BE2C (cell line): Measurements from ENCODE around the gene WDR35.

Source experiments
- DNase-seq: peaks from one replicate; pipeline ENCODE4 v3.0.0-alpha.2; 2020
- H3K27me3 ChIP-seq: fragments of 250-450 bp; sonication (Bioruptor Pico); 2 replicates; pipeline ENCODE4 v1.5.1; 2020; ENCODE audit warnings: mild to moderate bottlenecking
- H3K36me3 ChIP-seq: fragments of 250-450 bp; sonication (Bioruptor Pico); 2 replicates; pipeline ENCODE4 v1.5.1; 2020; ENCODE audit warnings: mild to moderate bottlenecking
- H3K4me1 ChIP-seq: fragments of 250-450 bp; sonication (Bioruptor Pico); 2 replicates; pipeline ENCODE4 v1.5.1; 2020
- H3K4me3 ChIP-seq: 2 replicates; pipeline ENCODE4 v1.5.1; 2011; ENCODE audit warnings: low read depth, low read length
- H3K9me3 ChIP-seq: fragments of 250-450 bp; sonication (Bioruptor Pico); 2 replicates; pipeline ENCODE4 v1.5.1; 2020
- TF ChIP-seq, protein P1 (sequence below): IDR thresholded peaks from 2 replicates; pipeline ENCODE4 v1.5.1; 2012; ENCODE audit warnings: mild to moderate bottlenecking, low read depth, low read length

WDR35 gene

DNA sequence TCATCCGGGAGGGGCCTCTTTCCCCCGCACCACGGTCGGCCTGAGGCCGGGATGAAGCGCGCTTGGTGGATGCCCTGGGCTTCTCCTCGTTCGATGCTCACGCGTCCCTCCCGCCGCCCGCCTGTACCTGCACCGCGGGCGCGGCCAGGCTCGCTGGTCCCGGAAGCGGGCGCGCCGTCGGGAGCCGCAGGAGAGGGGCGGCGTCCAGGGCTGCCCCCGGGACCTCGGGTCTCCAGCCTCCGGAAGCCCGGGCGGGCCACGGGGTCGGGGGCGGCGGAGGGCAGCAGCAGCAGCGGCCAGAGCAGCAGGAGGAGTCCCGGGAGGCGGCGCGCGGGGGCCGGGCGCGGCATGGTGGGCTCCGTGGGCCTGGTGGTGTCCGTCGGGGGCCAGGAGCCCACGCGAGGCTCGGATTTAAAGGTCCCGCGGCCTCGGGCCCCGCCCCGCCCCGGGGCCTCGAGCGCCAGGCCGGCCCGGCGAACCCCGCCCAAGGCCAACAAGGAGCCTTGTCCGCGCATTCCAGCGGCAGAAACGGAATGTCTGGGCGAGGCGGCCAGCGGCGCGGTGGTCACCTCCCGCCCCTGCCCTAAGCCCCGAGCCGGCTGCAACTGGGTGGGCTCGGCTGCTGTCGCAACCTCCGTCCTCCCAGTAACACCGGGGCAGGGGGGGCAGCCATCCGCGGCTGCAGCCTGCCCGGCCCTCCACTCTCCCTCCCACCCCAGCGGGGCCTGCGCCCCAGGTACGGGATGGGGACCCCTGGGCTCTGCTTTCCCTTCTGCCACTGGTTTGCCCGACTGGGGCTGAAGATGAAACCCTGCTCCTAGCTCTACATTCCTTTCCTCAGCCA, 22.6 kb upstream of the WDR35 start, which contains the start of gene MATN3:
MATN3 (minus strand) TSS at position 387 of the 844 bp plus-strand sequence; CDS start at position 350, 37 bp downstream.
- Histone ChIP-seq H3K9me3 (no peaks in the 10 kb centered on the region), H3K4me1 (no peaks in the 10 kb centered on the region), H3K36me3 (no peaks in the 10 kb centered on the region), H3K4me3 (peak within 1 kb of the TSS; percentile 46), H3K27me3 (peaks cover 16% of the 10 kb centered on the region)
- no peak for DNase-seq
- TF ChIP-seq, protein P1, sequence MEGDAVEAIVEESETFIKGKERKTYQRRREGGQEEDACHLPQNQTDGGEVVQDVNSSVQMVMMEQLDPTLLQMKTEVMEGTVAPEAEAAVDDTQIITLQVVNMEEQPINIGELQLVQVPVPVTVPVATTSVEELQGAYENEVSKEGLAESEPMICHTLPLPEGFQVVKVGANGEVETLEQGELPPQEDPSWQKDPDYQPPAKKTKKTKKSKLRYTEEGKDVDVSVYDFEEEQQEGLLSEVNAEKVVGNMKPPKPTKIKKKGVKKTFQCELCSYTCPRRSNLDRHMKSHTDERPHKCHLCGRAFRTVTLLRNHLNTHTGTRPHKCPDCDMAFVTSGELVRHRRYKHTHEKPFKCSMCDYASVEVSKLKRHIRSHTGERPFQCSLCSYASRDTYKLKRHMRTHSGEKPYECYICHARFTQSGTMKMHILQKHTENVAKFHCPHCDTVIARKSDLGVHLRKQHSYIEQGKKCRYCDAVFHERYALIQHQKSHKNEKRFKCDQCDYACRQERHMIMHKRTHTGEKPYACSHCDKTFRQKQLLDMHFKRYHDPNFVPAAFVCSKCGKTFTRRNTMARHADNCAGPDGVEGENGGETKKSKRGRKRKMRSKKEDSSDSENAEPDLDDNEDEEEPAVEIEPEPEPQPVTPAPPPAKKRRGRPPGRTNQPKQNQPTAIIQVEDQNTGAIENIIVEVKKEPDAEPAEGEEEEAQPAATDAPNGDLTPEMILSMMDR, result no peak

DNA sequence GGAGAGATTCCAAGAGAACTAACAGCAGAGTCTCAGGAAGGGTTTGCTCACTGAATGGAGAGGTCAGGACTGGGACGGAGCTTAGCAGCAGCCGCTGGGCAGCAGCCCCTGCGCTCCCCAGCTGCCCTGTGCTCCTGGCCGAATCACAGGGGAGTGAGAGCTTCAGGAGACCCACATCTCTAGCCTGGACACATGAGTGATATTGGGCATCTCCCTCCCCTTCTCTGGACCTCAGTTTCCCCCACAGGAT, 22.1 kb upstream of the WDR35 start:
- peaks cover 16% of the 10 kb centered on the region for H3K27me3 ChIP-seq
- peak overlapping the region; percentile 46 for H3K4me3 ChIP-seq
- no peaks in the 10 kb centered on the region for H3K9me3 ChIP-seq
- no peaks in the 10 kb centered on the region for H3K36me3 ChIP-seq
- DNase-seq, result no peak
- H3K4me1 ChIP-seq, result no peaks in the 10 kb centered on the region
- TF ChIP-seq, protein P1, result no peak

GRCh38 chr2:20011276-20012031, 21.5 kb upstream of the WDR35 start:
- Histone ChIP-seq H3K27me3 (peaks cover 16% of the 10 kb centered on the region), H3K36me3 (no peaks in the 10 kb centered on the region), H3K9me3 (no peaks in the 10 kb centered on the region), H3K4me3 (no peak overlapping the region), H3K4me1 (no peaks in the 10 kb centered on the region)
- no peak for DNase-seq
- TF ChIP-seq, protein P1, result no peak

DNA sequence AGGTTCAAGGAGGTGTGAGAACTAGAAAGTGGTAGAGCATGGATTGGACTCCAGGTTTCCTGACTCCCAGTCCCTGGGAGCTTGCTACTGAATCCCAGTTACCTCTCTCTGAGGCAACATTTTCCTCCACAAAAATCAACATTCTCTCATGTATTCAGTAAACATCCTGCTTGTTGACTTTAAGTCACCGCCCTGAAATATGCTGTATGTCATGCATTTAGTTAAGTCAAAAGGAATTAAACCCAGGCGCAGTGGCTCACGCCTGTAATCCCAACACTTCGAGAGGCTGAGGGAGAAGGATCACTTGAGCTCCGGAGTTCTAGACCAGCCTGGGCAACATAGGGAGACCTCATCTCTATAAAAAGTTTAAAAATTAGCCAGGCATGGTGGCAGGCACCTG, 18.8 kb upstream of the WDR35 start:
- no peaks in the 10 kb centered on the region for H3K4me1 ChIP-seq
- no peak overlapping the region for H3K4me3 ChIP-seq
- H3K36me3 ChIP-seq, result no peaks in the 10 kb centered on the region
- no peak for DNase-seq
- peaks cover 16% of the 10 kb centered on the region for H3K27me3 ChIP-seq
- H3K9me3 ChIP-seq, result no peaks in the 10 kb centered on the region
- TF ChIP-seq, protein P1, result no peak

DNA sequence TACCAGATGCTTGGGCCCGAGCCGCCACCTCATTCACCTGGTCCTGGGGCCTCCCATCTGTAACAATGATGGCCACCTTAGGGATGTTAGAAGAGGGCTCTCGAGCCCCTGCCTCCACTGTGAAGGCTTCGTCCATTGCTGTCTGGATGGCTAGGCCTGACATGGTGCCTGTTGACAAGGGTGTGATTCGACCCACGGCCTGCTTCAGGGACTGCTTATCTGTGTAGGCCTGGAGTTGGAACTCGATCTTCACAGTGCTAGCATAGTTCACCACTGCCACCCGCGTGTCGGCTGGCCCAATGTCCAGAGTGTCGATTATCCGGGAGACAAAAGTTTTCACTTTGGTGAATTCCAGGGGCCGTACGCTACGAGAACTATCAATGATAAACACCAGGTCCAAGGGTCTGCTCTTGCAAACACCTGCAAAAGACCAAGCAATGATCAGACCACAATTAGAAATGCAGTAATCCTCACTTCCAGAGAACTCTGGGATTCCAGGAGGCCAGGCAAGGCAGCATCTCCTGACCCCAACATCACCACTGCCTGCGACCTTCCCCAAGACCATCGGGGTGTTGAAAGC, 16.1 kb upstream of the WDR35 start:
- no peak overlapping the region for H3K4me3 ChIP-seq
- DNase-seq, result no peak
- H3K9me3 ChIP-seq, result no peaks in the 10 kb centered on the region
- TF ChIP-seq, protein P1, result no peak
- no peaks in the 10 kb centered on the region for H3K36me3 ChIP-seq
- no peaks in the 10 kb centered on the region for H3K27me3 ChIP-seq
- H3K4me1 ChIP-seq, result no peaks in the 10 kb centered on the region
